Measurements from ENCODE around the gene ZNF668. TPM values are rescaled to one million over a fixed set of nuclear protein-coding genes. Genes with fewer than 3 reads are reported as not detected.

Gene ZNF668
- total and polyA plus RNA-seq, 2 donors (not counting 1 experiment from before 2014, with no cell fraction given): 5.8 to 12.0 TPM

DNA sequence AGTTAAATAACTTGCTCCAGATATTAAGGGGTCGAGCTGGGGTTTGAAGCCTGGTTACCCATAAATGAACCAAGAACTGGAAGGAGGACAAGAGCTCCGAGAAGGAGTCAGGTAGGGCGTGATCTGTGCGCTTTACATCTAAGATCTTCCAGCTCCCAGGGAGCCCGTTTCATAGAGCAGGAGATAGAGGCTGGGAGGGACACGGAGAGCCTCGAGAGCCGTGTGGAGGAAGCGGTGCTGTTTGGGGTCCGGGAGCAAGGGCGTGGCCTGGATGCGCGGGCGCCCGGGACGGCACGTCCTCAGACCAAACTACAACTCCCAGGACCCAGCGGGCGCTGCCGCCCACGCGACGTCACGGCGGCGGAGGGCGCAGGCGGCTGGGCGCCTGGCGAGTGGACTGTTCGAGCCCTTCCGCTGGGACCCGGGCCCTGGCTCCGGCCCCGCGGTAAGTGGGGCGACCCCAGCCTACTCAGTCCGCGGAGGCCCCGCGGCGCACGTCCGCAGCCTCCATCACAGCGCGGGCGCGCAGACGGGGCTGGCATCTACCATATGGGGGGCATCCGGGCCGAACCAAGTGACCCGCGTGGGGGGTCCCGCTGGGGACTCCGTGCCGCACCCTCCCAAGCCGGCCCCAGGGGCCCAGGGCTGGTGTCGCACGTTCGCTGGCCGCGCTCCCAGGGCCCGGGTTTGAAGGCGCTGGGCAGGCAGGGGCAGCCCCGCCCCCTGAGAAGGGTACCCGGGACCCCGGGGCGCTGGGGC is 34.2 kb upstream of the ZNF668 start, which contains the start of gene BCKDK:
BCKDK (plus strand) TSS at position 352 of the 759 bp plus-strand sequence. CDS start 838 bp downstream, outside the sequence.
- Histone ChIP-seq H3K4me1 (ENCODE audit: control insufficient read depth in 2 of 2, insufficient read depth in 2 of 2, low read length in 2 of 2) (peaks cover 7 to 18% of the 10 kb centered on the region in 2 donors), H3K27me3 (replicated peaks in 1 of 4; ENCODE audit: control extremely low read depth in 1 of 4, control insufficient read depth in 3 of 4, insufficient read depth in 4 of 4, low read length in 3 of 4) (no peaks in the 10 kb centered on the region), H3K79me2 (ENCODE audit: control insufficient read depth, insufficient read depth, low read length) (peaks cover 10% of the 10 kb centered on the region), H4K20me1 (ENCODE audit: control insufficient read depth, insufficient read depth, low read length, poor library complexity, severe bottlenecking) (peaks cover 5% of the 10 kb centered on the region), H3K27ac (ENCODE audit: low read length in 2 of 2) (peak within 1 kb of the TSS in 1 of 2 donors; percentile 72), H3K4me3 (ENCODE audit: control extremely low read depth in 1 of 5, extremely low read depth in 1 of 5, insufficient read depth in 1 of 5, low read depth in 2 of 5, low read length in 4 of 5) (peak within 1 kb of the TSS; percentile 41 to 82 (median 78)), H3K4me2 (replicated peaks; ENCODE audit: low read depth, low read length, poor library complexity, severe bottlenecking) (peak within 1 kb of the TSS; percentile 100), H3K9ac (ENCODE audit: low read length) (peak within 1 kb of the TSS; percentile 89), H2AFZ (ENCODE audit: insufficient read depth, low read depth, low read length, poor library complexity, severe bottlenecking) (peak within 1 kb of the TSS; percentile 92), H3K9me3 (ENCODE audit: control extremely low read depth in 1 of 3, control insufficient read depth in 2 of 3, insufficient read depth in 1 of 3, low read length in 2 of 3) (no peaks in the 10 kb centered on the region), H3K36me3 (replicated peaks in 1 of 2; ENCODE audit: control extremely low read depth in 1 of 2, control insufficient read depth in 1 of 2, extremely low read depth in 1 of 2, insufficient read depth in 2 of 2, low read length in 1 of 2) (peaks cover 0 to 31% of the 10 kb centered on the region in 2 experiments)
- ChIA-PET POLR2A (interaction anchor here (0.7 to 1.1 kb wide), 2 partner anchors 10 to 75 kb away, joined by 3 to 4 read pairs; partner anchors contain the start of genes KAT8 and STX4), CTCF (interaction anchor here (1.0 to 1.2 kb wide), 3 partner anchors 9 to 34 kb away, joined by 3 to 4 read pairs (median 3); partner anchors contain the start of gene KAT8)
- ATAC-seq (ENCODE audit: low read depth) (peak; percentile 77), DNase-seq (peak; percentile 74)
- TF ChIP-seq, protein P1, sequence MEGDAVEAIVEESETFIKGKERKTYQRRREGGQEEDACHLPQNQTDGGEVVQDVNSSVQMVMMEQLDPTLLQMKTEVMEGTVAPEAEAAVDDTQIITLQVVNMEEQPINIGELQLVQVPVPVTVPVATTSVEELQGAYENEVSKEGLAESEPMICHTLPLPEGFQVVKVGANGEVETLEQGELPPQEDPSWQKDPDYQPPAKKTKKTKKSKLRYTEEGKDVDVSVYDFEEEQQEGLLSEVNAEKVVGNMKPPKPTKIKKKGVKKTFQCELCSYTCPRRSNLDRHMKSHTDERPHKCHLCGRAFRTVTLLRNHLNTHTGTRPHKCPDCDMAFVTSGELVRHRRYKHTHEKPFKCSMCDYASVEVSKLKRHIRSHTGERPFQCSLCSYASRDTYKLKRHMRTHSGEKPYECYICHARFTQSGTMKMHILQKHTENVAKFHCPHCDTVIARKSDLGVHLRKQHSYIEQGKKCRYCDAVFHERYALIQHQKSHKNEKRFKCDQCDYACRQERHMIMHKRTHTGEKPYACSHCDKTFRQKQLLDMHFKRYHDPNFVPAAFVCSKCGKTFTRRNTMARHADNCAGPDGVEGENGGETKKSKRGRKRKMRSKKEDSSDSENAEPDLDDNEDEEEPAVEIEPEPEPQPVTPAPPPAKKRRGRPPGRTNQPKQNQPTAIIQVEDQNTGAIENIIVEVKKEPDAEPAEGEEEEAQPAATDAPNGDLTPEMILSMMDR (IDR thresholded peaks at IDR 0.05): no peak
- 5% methylated on average over 67 of the region's 68 CpGs for WGBS (ENCODE audit: insufficient coverage)
- intact Hi-C loops (cut with micrococcal nuclease): loop anchor here (2.0 to 10.0 kb wide), 5 partner anchors 13 to 77 kb away; partner anchors contain the start of genes FUS, STX4, VKORC1 and ZNF646
- Mint-ChIP-seq H3K4me3 (peak within 1 kb of the TSS; percentile 91), H3K4me1 (peaks cover 21% of the 10 kb centered on the region), H3K9me3 (ENCODE audit: insufficient read depth) (no peaks in the 10 kb centered on the region), H3K27me3 (no peaks in the 10 kb centered on the region), H3K27ac (peak within 1 kb of the TSS; percentile 82)

DNA sequence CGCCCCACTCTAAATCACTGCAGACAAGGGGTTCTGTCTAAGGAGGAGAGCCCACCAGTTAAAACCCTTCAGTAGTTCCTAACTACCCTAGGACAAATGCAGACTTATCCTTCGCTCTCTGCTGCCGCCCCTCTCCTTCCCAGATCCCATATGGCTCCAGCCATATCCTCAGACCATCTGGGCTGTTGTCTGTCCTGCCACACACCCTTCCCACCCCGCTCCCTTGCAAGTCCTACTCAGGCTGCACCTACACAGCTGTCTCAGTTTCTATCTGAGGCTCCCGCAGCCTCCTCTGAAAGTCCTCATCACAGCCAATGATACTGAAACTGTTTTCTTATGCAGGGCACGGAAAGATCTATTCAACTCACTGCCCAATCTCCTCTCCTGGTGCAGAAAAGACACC is 33.4 kb upstream of the ZNF668 start:
- CTCF ChIA-PET: interaction anchor here (1.0 to 1.2 kb wide), 3 partner anchors 10 to 35 kb away, joined by 3 to 4 read pairs (median 3); partner anchors contain the start of gene KAT8
- H3K4me2 ChIP-seq (replicated peaks; ENCODE audit: low read depth, low read length, poor library complexity, severe bottlenecking): peak overlapping the region; percentile 100
- TF ChIP-seq EZH2 (IDR thresholded peaks at IDR 0.05; ENCODE audit: borderline replicate concordance, insufficient read depth, low read depth, low read length, poor library complexity, severe bottlenecking): no peak
- TF ChIP-seq, protein P1 (IDR thresholded peaks at IDR 0.05): no peak

More for the DNA sequence above, 33.4 kb upstream of the ZNF668 start:
- H3K36me3 ChIP-seq (replicated peaks in 1 of 2; ENCODE audit: control extremely low read depth in 1 of 2, control insufficient read depth in 1 of 2, extremely low read depth in 1 of 2, insufficient read depth in 2 of 2, low read length in 1 of 2): peaks cover 0 to 26% of the 10 kb centered on the region in 2 experiments
- peaks cover 4% of the 10 kb centered on the region for H4K20me1 ChIP-seq (ENCODE audit: control insufficient read depth, insufficient read depth, low read length, poor library complexity, severe bottlenecking)
- H3K27me3 Mint-ChIP-seq: no peaks in the 10 kb centered on the region
- no peak for ATAC-seq (ENCODE audit: low read depth)
- no peak overlapping the region for H3K27ac ChIP-seq (ENCODE audit: low read length in 2 of 2)
- peak overlapping the region; percentile 91 for H3K4me3 Mint-ChIP-seq
- peaks cover 7 to 18% of the 10 kb centered on the region in 2 donors for H3K4me1 ChIP-seq (ENCODE audit: control insufficient read depth in 2 of 2, insufficient read depth in 2 of 2, low read length in 2 of 2)
- no peaks in the 10 kb centered on the region for H3K9me3 ChIP-seq (ENCODE audit: control extremely low read depth in 1 of 3, control insufficient read depth in 2 of 3, insufficient read depth in 1 of 3, low read length in 2 of 3)
- no peak overlapping the region for H3K4me3 ChIP-seq (ENCODE audit: control extremely low read depth in 1 of 5, extremely low read depth in 1 of 5, insufficient read depth in 1 of 5, low read depth in 2 of 5, low read length in 4 of 5)
- H3K9me3 Mint-ChIP-seq (ENCODE audit: insufficient read depth): no peaks in the 10 kb centered on the region
- 78% methylated on average over 6 of the region's 6 CpGs for WGBS (ENCODE audit: insufficient coverage)
- POLR2A ChIA-PET: interaction anchor here (1.1 kb wide), 1 partner anchor 10 kb away, joined by 3 read pairs; the partner anchor contains the start of gene KAT8
- DNase-seq: no peak
- peak overlapping the region; percentile 92 for H2AFZ ChIP-seq (ENCODE audit: insufficient read depth, low read depth, low read length, poor library complexity, severe bottlenecking)
- peak overlapping the region; percentile 82 for H3K27ac Mint-ChIP-seq
- H3K79me2 ChIP-seq (ENCODE audit: control insufficient read depth, insufficient read depth, low read length): peaks cover 10% of the 10 kb centered on the region
- peaks cover 21% of the 10 kb centered on the region for H3K4me1 Mint-ChIP-seq
- H3K9ac ChIP-seq (ENCODE audit: low read length): no peak overlapping the region
- no peaks in the 10 kb centered on the region for H3K27me3 ChIP-seq (replicated peaks in 1 of 4; ENCODE audit: control extremely low read depth in 1 of 4, control insufficient read depth in 3 of 4, insufficient read depth in 4 of 4, low read length in 3 of 4)
- intact Hi-C loops (cut with micrococcal nuclease): loop anchor here (10.0 kb wide), 1 partner anchor 77 kb away; the partner anchor contains the start of gene FUS
